GM23248 (cell line): ENCODE data around the gene MVB12B.

Experiments used
- EZH2 ChIP-seq: fragments of 200-600 bp; sonication (generic); IDR thresholded peaks from 2 replicates; pipeline ENCODE4 v1.6.1; 2018; ENCODE audit warnings: antibody characterized with exemption, mild to moderate bottlenecking; ENCODE audit not compliant: insufficient read depth, poor library complexity, severe bottlenecking
- EZH2phosphoT487 ChIP-seq: fragments of 200-600 bp; sonication (generic); IDR thresholded peaks from 2 replicates; pipeline ENCODE4 v1.6.1; 2018; ENCODE audit warnings: antibody characterized with exemption, moderate library complexity, mild to moderate bottlenecking, low read depth; ENCODE audit not compliant: insufficient read depth

DNA sequence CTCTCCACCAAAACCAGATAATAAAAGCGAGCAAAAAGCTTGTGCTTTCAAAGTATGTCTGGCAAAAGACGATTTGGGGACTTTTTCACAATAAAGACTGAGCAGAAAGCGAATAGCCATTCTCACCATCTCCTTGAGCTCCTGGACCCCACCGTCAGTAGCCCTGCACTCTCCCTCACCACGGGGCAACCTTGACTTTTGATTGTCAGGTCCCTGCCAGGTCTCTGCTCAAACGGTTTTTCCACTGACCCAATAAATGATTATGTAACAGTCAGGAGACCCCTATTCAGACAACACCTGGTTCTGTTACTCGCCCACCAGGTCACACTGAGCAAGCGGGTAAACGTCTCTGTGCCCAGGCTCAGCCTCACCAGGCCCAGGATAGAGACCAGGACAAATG lies 131.3 kb downstream of the MVB12B start:
- TF ChIP-seq EZH2 (no peak), EZH2phosphoT487 (no peak)
